Measurements from ENCODE around the gene FOXP2. TPM values are rescaled to one million over a fixed set of nuclear protein-coding genes. Genes with fewer than 3 reads are reported as not detected.

Gene FOXP2
- total and polyA plus RNA-seq, 10 of the 15 experiments (the other 5 are each of a cell fraction or from before 2014, with no cell fraction given), result 0.99 to 2.5 (median 1.8) TPM

GRCh38 chr7:114662002-114662677 is 247.5 kb downstream of the FOXP2 start:
- H3K79me2 ChIP-seq (ENCODE audit: control insufficient read depth, insufficient read depth, low read length), result no peaks in the 10 kb centered on the region
- ATAC-seq (peak; percentile 45), DNase-seq (ENCODE audit: low read depth, low spot score) (no peak), FAIRE-seq (no peak)
- WGBS (ENCODE audit: insufficient coverage, insufficient replicate concordance, low lambda C conversion rate, missing lambda C conversion rate), result 38% methylated on average over 6 of the region's 6 CpGs
- RAD21 ChIA-PET (ENCODE audit: unreplicated experiment), result interaction anchor here (1.1 to 3.8 kb wide), 9 partner anchors 12 to 636 kb away, joined by 3 to 24 read pairs (median 6); no protein-coding TSS in a partner anchor
- no peak overlapping the region for H3K4me3 ChIP-seq
- H3K27me3 ChIP-seq (replicated peaks in 1 of 2; ENCODE audit: control insufficient read depth in 2 of 2, insufficient read depth in 2 of 2, low read length in 1 of 2), result no peaks in the 10 kb centered on the region
- POLR2A ChIA-PET, result no interaction called here
- H4K20me1 ChIP-seq (ENCODE audit: control insufficient read depth, insufficient read depth), result no peaks in the 10 kb centered on the region
- no peak overlapping the region for H3K27ac ChIP-seq (ENCODE audit: control insufficient read depth, insufficient read depth)
- BruUV-seq (replicated peaks), result no TSS peak
- H3K4me2 ChIP-seq (ENCODE audit: control insufficient read depth, insufficient read depth), result no peak overlapping the region
- SMC1A ChIA-PET (ENCODE audit: uncharacterized antibody, unreplicated experiment), result interaction anchor here (0.7 to 4.2 kb wide), 18 partner anchors 8 to 635 kb away, joined by 3 to 29 read pairs (median 4); no protein-coding TSS in a partner anchor
- H3K4me1 ChIP-seq (ENCODE audit: control insufficient read depth, insufficient read depth, low read length), result no peaks in the 10 kb centered on the region
- TF ChIP-seq NR2F1 (conservative IDR thresholded peaks at IDR 0.05), result no peak
- peak; percentile 68 for TF ChIP-seq SPI1 (IDR thresholded peaks at IDR 0.05; ENCODE audit: borderline replicate concordance, insufficient read depth, low read depth, low read length)
- TF ChIP-seq PAX5 (IDR thresholded peaks at IDR 0.05; ENCODE audit: borderline replicate concordance, low read depth, low read length), result no peak
- TF ChIP-seq CHD1 (IDR thresholded peaks at IDR 0.05; ENCODE audit: low read depth, low read length), result no peak
- no peaks in the 10 kb centered on the region for H3K36me3 ChIP-seq (ENCODE audit: control insufficient read depth in 2 of 2, insufficient read depth in 2 of 2, low read length in 1 of 2)
- no peaks in the 10 kb centered on the region for H3K9me3 ChIP-seq (replicated peaks; ENCODE audit: control insufficient read depth, insufficient read depth, low read length)
- intact Hi-C loops (cut with micrococcal nuclease; ENCODE audit: unreplicated experiment) (loop anchor here (2.0 to 10.0 kb wide), 5 partner anchors 235 to 635 kb away; no protein-coding TSS in a partner anchor), in situ Hi-C loops (cut with MboI) (loop anchor here (25.0 kb wide), 1 partner anchor 625 kb away; no protein-coding TSS in a partner anchor)
- peak overlapping the region; percentile 6 for H2AFZ ChIP-seq (ENCODE audit: control insufficient read depth, low read depth, low read length)
- H3K9ac ChIP-seq (ENCODE audit: control insufficient read depth, insufficient read depth, low read length), result no peak overlapping the region
- CTCF ChIA-PET, result interaction anchor here (1.1 to 3.3 kb wide), 9 partner anchors 9 to 635 kb away, joined by 3 to 48 read pairs (median 6); no protein-coding TSS in a partner anchor

GRCh38 chr7:114663502-114663901 is 248.9 kb downstream of the FOXP2 start:
- ATAC-seq (peak; percentile 77), DNase-seq (ENCODE audit: low read depth, low spot score) (peak; percentile 15), FAIRE-seq (peak; percentile 70)
- POLR2A ChIA-PET, result interaction anchor here (0.7 kb wide), 1 partner anchor 237 kb away, joined by 4 read pairs; no protein-coding TSS in a partner anchor
- Histone ChIP-seq H3K9ac (ENCODE audit: control insufficient read depth, insufficient read depth, low read length) (no peak overlapping the region), H2AFZ (ENCODE audit: control insufficient read depth, low read depth, low read length) (no peak overlapping the region), H3K79me2 (ENCODE audit: control insufficient read depth, insufficient read depth, low read length) (no peaks in the 10 kb centered on the region), H4K20me1 (ENCODE audit: control insufficient read depth, insufficient read depth) (no peaks in the 10 kb centered on the region), H3K27ac (ENCODE audit: control insufficient read depth, insufficient read depth) (no peak overlapping the region), H3K27me3 (replicated peaks in 1 of 2; ENCODE audit: control insufficient read depth in 2 of 2, insufficient read depth in 2 of 2, low read length in 1 of 2) (no peaks in the 10 kb centered on the region), H3K4me1 (ENCODE audit: control insufficient read depth, insufficient read depth, low read length) (no peaks in the 10 kb centered on the region), H3K4me2 (ENCODE audit: control insufficient read depth, insufficient read depth) (no peak overlapping the region), H3K4me3 (no peak overlapping the region), H3K36me3 (ENCODE audit: control insufficient read depth in 2 of 2, insufficient read depth in 2 of 2, low read length in 1 of 2) (no peaks in the 10 kb centered on the region), H3K9me3 (replicated peaks; ENCODE audit: control insufficient read depth, insufficient read depth, low read length) (no peaks in the 10 kb centered on the region)
- WGBS (ENCODE audit: insufficient coverage, insufficient replicate concordance, low lambda C conversion rate, missing lambda C conversion rate), result 21% methylated on average over 1 of the region's 1 CpG
- BruUV-seq (replicated peaks), result no TSS peak
- in situ Hi-C loops (cut with MboI) (loop anchor here (25.0 kb wide), 1 partner anchor 626 kb away; no protein-coding TSS in a partner anchor), intact Hi-C loops (cut with micrococcal nuclease; ENCODE audit: unreplicated experiment) (loop anchor here (2.0 to 10.0 kb wide), 5 partner anchors 237 to 636 kb away; no protein-coding TSS in a partner anchor)
- CTCF ChIA-PET, result interaction anchor here (0.6 to 1.7 kb wide), 16 partner anchors 10 to 1278 kb away, joined by 3 to 16 read pairs (median 4); no protein-coding TSS in a partner anchor
- SMC1A ChIA-PET (ENCODE audit: uncharacterized antibody, unreplicated experiment), result interaction anchor here (0.5 to 4.2 kb wide), 16 partner anchors 10 to 638 kb away, joined by 3 to 29 read pairs (median 3); no protein-coding TSS in a partner anchor
- RAD21 ChIA-PET (ENCODE audit: unreplicated experiment), result interaction anchor here (0.7 to 3.8 kb wide), 17 partner anchors 10 to 1919 kb away, joined by 3 to 19 read pairs (median 4); no protein-coding TSS in a partner anchor
- TF ChIP-seq SUPT20H (IDR thresholded peaks at IDR 0.05; ENCODE audit: borderline replicate concordance, control insufficient read depth, low read depth, low read length), result no peak
- TF ChIP-seq, protein P1, sequence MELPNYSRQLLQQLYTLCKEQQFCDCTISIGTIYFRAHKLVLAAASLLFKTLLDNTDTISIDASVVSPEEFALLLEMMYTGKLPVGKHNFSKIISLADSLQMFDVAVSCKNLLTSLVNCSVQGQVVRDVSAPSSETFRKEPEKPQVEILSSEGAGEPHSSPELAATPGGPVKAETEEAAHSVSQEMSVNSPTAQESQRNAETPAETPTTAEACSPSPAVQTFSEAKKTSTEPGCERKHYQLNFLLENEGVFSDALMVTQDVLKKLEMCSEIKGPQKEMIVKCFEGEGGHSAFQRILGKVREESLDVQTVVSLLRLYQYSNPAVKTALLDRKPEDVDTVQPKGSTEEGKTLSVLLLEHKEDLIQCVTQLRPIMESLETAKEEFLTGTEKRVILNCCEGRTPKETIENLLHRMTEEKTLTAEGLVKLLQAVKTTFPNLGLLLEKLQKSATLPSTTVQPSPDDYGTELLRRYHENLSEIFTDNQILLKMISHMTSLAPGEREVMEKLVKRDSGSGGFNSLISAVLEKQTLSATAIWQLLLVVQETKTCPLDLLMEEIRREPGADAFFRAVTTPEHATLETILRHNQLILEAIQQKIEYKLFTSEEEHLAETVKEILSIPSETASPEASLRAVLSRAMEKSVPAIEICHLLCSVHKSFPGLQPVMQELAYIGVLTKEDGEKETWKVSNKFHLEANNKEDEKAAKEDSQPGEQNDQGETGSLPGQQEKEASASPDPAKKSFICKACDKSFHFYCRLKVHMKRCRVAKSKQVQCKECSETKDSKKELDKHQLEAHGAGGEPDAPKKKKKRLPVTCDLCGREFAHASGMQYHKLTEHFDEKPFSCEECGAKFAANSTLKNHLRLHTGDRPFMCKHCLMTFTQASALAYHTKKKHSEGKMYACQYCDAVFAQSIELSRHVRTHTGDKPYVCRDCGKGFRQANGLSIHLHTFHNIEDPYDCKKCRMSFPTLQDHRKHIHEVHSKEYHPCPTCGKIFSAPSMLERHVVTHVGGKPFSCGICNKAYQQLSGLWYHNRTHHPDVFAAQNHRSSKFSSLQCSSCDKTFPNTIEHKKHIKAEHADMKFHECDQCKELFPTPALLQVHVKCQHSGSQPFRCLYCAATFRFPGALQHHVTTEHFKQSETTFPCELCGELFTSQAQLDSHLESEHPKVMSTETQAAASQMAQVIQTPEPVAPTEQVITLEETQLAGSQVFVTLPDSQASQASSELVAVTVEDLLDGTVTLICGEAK (IDR thresholded peaks at IDR 0.05; ENCODE audit: borderline replicate concordance), result no peak
- no peak for TF ChIP-seq RB1 (IDR thresholded peaks at IDR 0.05; ENCODE audit: borderline replicate concordance)
- TF ChIP-seq, protein P2, sequence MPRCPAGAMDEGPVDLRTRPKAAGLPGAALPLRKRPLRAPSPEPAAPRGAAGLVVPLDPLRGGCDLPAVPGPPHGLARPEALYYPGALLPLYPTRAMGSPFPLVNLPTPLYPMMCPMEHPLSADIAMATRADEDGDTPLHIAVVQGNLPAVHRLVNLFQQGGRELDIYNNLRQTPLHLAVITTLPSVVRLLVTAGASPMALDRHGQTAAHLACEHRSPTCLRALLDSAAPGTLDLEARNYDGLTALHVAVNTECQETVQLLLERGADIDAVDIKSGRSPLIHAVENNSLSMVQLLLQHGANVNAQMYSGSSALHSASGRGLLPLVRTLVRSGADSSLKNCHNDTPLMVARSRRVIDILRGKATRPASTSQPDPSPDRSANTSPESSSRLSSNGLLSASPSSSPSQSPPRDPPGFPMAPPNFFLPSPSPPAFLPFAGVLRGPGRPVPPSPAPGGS (IDR thresholded peaks at IDR 0.05; ENCODE audit: borderline replicate concordance, insufficient read depth, low read depth, low read length, poor library complexity, severe bottlenecking), result no peak
- no peak for TF ChIP-seq CBX3 (IDR thresholded peaks at IDR 0.05; ENCODE audit: borderline replicate concordance, low read depth)

Measured in GM12878 (cell line).